ENCODE measurements around the gene MYO3B.

Gene MYO3B

DNA sequence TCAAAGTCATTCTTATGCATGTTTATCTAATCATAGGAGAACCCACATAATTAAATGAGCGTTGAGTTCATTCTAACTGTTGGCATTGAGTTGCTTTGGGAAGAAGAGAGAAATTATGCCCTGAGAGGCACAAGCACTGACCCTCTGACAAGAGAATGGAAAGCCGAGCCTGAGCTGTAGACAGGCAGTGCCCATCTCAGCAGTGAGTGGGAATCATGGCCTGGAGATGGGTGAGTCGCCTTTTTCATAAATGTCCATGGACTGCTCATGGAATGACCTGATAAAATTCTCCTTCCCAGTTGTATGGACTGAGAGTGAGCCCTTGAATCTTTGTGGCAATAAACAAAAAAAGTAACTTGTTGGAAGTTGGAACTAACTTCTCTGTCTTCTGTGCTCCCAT, 21.4 kb upstream of the MYO3B start:
- Histone ChIP-seq H3K27me3 (replicated peaks; ENCODE audit: control insufficient read depth, insufficient read depth, low read length) (no peaks in the 10 kb centered on the region), H3K36me3 (ENCODE audit: control insufficient read depth, insufficient read depth, low read length) (no peaks in the 10 kb centered on the region), H3K4me3 (replicated peaks; ENCODE audit: low read depth, low read length) (no peak overlapping the region)
- TF ChIP-seq CTCF (IDR thresholded peaks at IDR 0.05; ENCODE audit: insufficient read depth, low read length, poor library complexity, severe bottlenecking) = no peak
- DNase-seq (ENCODE audit: extremely low read depth, insufficient read length) = no peak

DNA sequence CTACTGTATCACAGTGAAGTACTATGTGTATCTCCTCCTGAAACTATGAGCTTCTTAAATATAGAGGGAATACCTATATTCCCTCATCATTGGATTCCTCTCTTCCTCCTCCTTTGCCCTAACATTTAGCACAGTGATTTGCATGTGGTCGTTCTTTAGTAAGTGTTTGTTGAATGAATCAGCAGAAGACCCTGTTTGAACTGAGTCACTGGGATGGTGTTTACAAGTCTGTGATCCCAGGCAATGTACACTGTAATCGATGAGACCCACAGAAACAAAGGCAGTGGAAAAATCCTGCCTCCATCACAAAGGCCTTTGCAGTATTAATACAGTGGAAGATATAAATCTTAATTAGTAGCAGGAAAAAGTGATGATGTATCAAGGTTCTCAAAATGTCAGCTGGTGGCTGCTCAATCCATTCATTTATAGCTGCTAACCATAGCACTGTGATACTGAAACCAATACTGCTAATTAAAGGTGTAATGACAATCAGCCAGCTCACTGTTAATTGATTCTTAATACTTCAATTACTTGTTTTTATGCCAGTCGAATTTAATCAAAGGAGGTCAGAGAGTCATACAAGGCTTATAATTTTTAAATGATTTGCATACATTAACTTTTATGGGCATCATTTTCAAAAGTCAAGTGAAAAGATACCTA, 20.8 kb upstream of the MYO3B start:
- H3K27me3 ChIP-seq (replicated peaks; ENCODE audit: control insufficient read depth, insufficient read depth, low read length) = no peaks in the 10 kb centered on the region
- no peak for DNase-seq (ENCODE audit: extremely low read depth, insufficient read length)

GRCh38 chr2:170159060-170159459, 18.9 kb upstream of the MYO3B start:
- no peak for TF ChIP-seq CTCF (IDR thresholded peaks at IDR 0.05; ENCODE audit: insufficient read depth, low read length, poor library complexity, severe bottlenecking)
- DNase-seq (ENCODE audit: extremely low read depth, insufficient read length) = no peak
- Histone ChIP-seq H3K36me3 (ENCODE audit: control insufficient read depth, insufficient read depth, low read length) (no peaks in the 10 kb centered on the region), H3K27me3 (replicated peaks; ENCODE audit: control insufficient read depth, insufficient read depth, low read length) (no peaks in the 10 kb centered on the region), H3K4me3 (replicated peaks; ENCODE audit: low read depth, low read length) (no peak overlapping the region)

More for the DNA sequence above, 20.8 kb upstream of the MYO3B start:
- H3K36me3 ChIP-seq (ENCODE audit: control insufficient read depth, insufficient read depth, low read length) = no peaks in the 10 kb centered on the region
- TF ChIP-seq CTCF (IDR thresholded peaks at IDR 0.05; ENCODE audit: insufficient read depth, low read length, poor library complexity, severe bottlenecking) = no peak
- H3K4me3 ChIP-seq (replicated peaks; ENCODE audit: low read depth, low read length) = no peak overlapping the region

DNA sequence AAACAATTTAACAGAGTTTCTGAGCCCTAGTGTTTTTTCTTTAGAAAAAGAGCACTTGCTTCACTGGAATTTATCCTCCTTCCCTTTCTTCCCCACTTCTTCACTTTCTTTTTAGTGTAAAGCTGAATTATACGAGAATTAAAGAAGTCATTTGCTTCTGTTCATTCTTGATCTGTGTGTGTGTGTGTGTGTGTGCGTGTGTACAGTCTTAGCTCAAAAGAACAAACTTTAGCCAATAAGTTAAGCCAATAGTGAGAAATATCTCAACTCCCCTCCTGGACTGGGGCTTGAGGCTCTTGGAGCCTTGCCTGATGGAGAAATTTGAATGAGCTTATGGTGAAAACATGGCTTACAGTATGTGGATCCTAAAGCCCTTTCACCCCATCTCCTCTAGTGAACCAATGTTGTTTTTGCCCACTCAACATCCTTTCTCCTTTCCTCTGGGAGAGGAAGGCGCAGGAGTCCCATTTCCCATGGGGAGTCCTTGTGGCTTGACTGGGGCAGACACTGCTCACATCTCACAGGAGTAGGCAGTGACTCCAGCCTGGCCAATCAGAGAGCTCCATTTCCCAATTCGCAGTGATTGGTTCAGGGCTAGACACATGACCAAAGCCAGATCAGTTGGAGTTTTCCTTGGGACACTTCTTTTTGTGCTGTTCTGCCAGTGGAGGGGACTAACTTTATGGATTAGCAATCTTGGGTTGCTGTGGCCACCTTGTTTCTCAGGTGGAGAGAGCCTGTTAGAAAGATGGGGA, 16.3 kb upstream of the MYO3B start:
- H3K36me3 ChIP-seq (ENCODE audit: control insufficient read depth, insufficient read depth, low read length) = no peaks in the 10 kb centered on the region
- H3K27me3 ChIP-seq (replicated peaks; ENCODE audit: control insufficient read depth, insufficient read depth, low read length) = no peaks in the 10 kb centered on the region
- no peak overlapping the region for H3K4me3 ChIP-seq (replicated peaks; ENCODE audit: low read depth, low read length)
- TF ChIP-seq CTCF (IDR thresholded peaks at IDR 0.05; ENCODE audit: insufficient read depth, low read length, poor library complexity, severe bottlenecking) = no peak
- DNase-seq (ENCODE audit: extremely low read depth, insufficient read length) = no peak

DNA sequence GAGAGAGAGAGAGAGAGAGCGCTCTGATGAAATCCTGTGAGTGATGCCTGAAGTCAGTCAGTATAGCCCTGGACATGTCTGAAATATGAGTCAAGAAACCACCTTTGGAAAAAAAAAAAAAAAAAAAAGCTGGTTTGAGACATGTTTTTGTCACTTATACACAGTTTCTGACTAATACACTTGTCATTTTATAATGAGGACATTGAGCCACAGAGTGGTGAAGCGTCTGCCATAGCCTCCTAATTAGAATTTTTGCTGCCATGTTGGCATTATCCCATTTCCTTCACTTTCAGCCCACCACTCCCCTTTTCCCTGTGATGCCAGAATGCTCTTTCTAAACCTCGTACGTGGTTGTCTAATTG, 15.7 kb upstream of the MYO3B start:
- no peak overlapping the region for H3K4me3 ChIP-seq (replicated peaks; ENCODE audit: low read depth, low read length)
- TF ChIP-seq CTCF (IDR thresholded peaks at IDR 0.05; ENCODE audit: insufficient read depth, low read length, poor library complexity, severe bottlenecking) = no peak
- no peaks in the 10 kb centered on the region for H3K36me3 ChIP-seq (ENCODE audit: control insufficient read depth, insufficient read depth, low read length)
- H3K27me3 ChIP-seq (replicated peaks; ENCODE audit: control insufficient read depth, insufficient read depth, low read length) = no peaks in the 10 kb centered on the region
- no peak for DNase-seq (ENCODE audit: extremely low read depth, insufficient read length)
